ENCODE data around the gene BANK1. TPM values are rescaled to one million over a fixed set of nuclear protein-coding genes. Genes with fewer than 3 reads are reported as not detected.

Gene BANK1
- total RNA-seq, 1 experiment from 2014 or later: 1.1 TPM

- Mint-ChIP-seq H3K4me3 (no peak overlapping the region), H3K9me3 (no peaks in the 10 kb centered on the region), H3K27ac (peak overlapping the region in 1 of 3 experiments; percentile 90; a peak in 3 of 7 replicates), H3K4me1 (peaks cover 40 to 51% of the 10 kb centered on the region in 2 experiments), H3K27me3 (ENCODE audit: low read depth) (no peaks in the 10 kb centered on the region), H3K36me3 (ENCODE audit: insufficient read depth in 1 of 3, low read depth in 3 of 3) (no peaks in the 10 kb centered on the region)
- no peak overlapping the region for H4K8ac ChIP-seq (replicated peaks; ENCODE audit: insufficient read length, low read depth, low read length)
- peak overlapping the region; percentile 64 for H2BK20ac ChIP-seq (ENCODE audit: low read depth, low read length, poor library complexity, severe bottlenecking)
- H2AK5ac ChIP-seq (ENCODE audit: insufficient read length, low read length): no peak overlapping the region
- no peak overlapping the region for H3K18ac ChIP-seq (ENCODE audit: insufficient read length, low read depth, low read length)
- no peak overlapping the region for H3K14ac ChIP-seq (ENCODE audit: insufficient read depth, low read length)
- H2AFZ ChIP-seq (ENCODE audit: low read length): no peak overlapping the region
- no peaks in the 10 kb centered on the region for H3K23me2 ChIP-seq (ENCODE audit: insufficient read length, low read depth, low read length, poor library complexity, severe bottlenecking)
- H2BK12ac ChIP-seq (ENCODE audit: insufficient read length, low read depth, low read length): no peak overlapping the region
- H3K56ac ChIP-seq (ENCODE audit: insufficient read length, low read depth, low read length): no peak overlapping the region
- H4K20me1 ChIP-seq (ENCODE audit: control insufficient read depth, insufficient read depth, insufficient read length): no peaks in the 10 kb centered on the region
- H3K79me1 ChIP-seq (ENCODE audit: insufficient read depth, low read depth, low read length, poor library complexity, severe bottlenecking): no peaks in the 10 kb centered on the region
- H3K79me2 ChIP-seq (ENCODE audit: insufficient read depth, low read length): no peaks in the 10 kb centered on the region
- H3K4me2 ChIP-seq (ENCODE audit: insufficient read depth, insufficient read length, low read length): no peak overlapping the region
- H4K5ac ChIP-seq (ENCODE audit: insufficient read length, low read depth, low read length): no peak overlapping the region
- H3K23ac ChIP-seq (ENCODE audit: insufficient read length, low read depth, low read length): no peak overlapping the region
- no peak overlapping the region for H2BK15ac ChIP-seq (ENCODE audit: low read depth, low read length)
- no peak overlapping the region for H2BK120ac ChIP-seq (ENCODE audit: low read depth, low read length, poor library complexity, severe bottlenecking)
- H3K4ac ChIP-seq (ENCODE audit: low read depth, low read length): no peak overlapping the region
- H3K27ac ChIP-seq (ENCODE audit: insufficient read length, low read depth, low read length): no peak overlapping the region
- no peaks in the 10 kb centered on the region for H3K27me3 ChIP-seq (ENCODE audit: insufficient read depth, low read length)
- H2BK5ac ChIP-seq (ENCODE audit: insufficient read length, low read length): no peak overlapping the region
- peaks cover 10% of the 10 kb centered on the region for H3K4me1 ChIP-seq (ENCODE audit: insufficient read depth, low read length)
- WGBS (ENCODE audit: extremely low coverage, insufficient read length, low lambda C conversion rate): no CpG with 5 or more reads among the region's 4 CpGs
- no peak overlapping the region for H3K9ac ChIP-seq (ENCODE audit: extremely low read depth, insufficient read length, low read length)
- no peaks in the 10 kb centered on the region for H3K9me3 ChIP-seq (ENCODE audit: control insufficient read depth, low read depth, low read length)
- H4K91ac ChIP-seq (ENCODE audit: insufficient read length, low read depth, low read length): no peak overlapping the region
- H3T11ph ChIP-seq (ENCODE audit: low read length): no peak overlapping the region
- no peak for TF ChIP-seq CTCF (conservative IDR thresholded peaks at IDR 0.05)
- DNase-seq: no peak
These were observed 162.5 kb downstream of the BANK1 start for GRCh38 chr4:101952985-101953384.

All from H9 (cell line).